SU-DHL-6 (cell line): ENCODE data around the gene ZNF74.

Experiments used
- EZH2phosphoT487 ChIP-seq: fragments of 200-600 bp; sonication (generic), shearing (Covaris generic); conservative IDR thresholded peaks from 2 replicates; pipeline ENCODE4 v1.6.1; 2018; ENCODE audit warnings: mild to moderate bottlenecking, antibody characterized with exemption, low read length, moderate library complexity, mixed read lengths
- TF ChIP-seq, protein P1 (sequence below): fragments of 200-600 bp; sonication (generic); IDR thresholded peaks from one replicate; pipeline ENCODE4 v1.5.1; 2017; ENCODE audit warnings: antibody characterized with exemption, mild to moderate bottlenecking, low read length, moderate library complexity; ENCODE audit not compliant: insufficient read depth, poor library complexity, severe bottlenecking

DNA sequence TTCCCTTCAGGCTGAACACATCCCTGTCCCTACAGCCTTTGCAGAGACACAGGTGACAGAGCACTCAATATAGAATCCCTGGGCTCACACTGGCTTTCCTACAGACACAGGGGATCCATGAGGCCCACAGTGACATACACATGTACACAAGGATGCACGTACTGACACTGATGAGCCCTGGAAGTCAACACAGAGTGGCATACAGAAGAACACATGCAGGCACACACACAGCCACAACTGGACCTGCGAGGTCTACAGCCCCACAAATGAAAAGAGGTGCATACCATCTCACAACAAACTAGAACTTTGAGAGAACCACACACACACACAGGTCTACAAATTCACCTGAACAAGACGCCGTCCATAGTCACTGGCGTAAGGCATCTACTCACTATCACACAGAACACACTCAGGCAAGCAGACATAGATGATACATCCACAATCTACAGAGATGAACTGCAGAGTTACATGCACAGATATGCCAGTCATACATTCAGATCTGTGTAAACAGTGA, 3.5 kb upstream of the ZNF74 start:
- TF ChIP-seq, protein P1, sequence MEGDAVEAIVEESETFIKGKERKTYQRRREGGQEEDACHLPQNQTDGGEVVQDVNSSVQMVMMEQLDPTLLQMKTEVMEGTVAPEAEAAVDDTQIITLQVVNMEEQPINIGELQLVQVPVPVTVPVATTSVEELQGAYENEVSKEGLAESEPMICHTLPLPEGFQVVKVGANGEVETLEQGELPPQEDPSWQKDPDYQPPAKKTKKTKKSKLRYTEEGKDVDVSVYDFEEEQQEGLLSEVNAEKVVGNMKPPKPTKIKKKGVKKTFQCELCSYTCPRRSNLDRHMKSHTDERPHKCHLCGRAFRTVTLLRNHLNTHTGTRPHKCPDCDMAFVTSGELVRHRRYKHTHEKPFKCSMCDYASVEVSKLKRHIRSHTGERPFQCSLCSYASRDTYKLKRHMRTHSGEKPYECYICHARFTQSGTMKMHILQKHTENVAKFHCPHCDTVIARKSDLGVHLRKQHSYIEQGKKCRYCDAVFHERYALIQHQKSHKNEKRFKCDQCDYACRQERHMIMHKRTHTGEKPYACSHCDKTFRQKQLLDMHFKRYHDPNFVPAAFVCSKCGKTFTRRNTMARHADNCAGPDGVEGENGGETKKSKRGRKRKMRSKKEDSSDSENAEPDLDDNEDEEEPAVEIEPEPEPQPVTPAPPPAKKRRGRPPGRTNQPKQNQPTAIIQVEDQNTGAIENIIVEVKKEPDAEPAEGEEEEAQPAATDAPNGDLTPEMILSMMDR: no peak
- TF ChIP-seq EZH2phosphoT487: no peak
